SK-N-SH (cell line): ENCODE data around the gene SUPT20HL1. TPM values are rescaled to one million over a fixed set of nuclear protein-coding genes. Genes with fewer than 3 reads are reported as not detected.

ENCODE experiments used
- CTCF ChIA-PET: fragments of 300-600, 350-600 bp; formaldehyde crosslinking; extraction: SDS; loops from one replicate; lab custom pipeline; 2021; lab: Yijun Ruan, JAX
- POLR2A ChIA-PET: fragments of 350-600 bp; sonication (Branson Sonifier 250); formaldehyde crosslinking; extraction: SDS; loops from one replicate; lab custom pipeline; 2020; ENCODE audit warnings: antibody characterized with exemption, inconsistent platforms; lab: Yijun Ruan, JAX
- DNase-seq: peaks from one replicate; pipeline ENCODE4 v3.0.0; 2012
- H2AFZ ChIP-seq: fragments of 200-600 bp; sonication (generic); 2 replicates; pipeline ENCODE4 v1.8.1; 2016; ENCODE audit warnings: antibody characterized with exemption, mild to moderate bottlenecking, low read depth
- H3F3A ChIP-seq: fragments of 200-600 bp; sonication (generic); replicated peaks from 2 replicates; pipeline ENCODE3; 2016; ENCODE audit warnings: antibody characterized with exemption, mild to moderate bottlenecking; ENCODE audit not compliant: insufficient read depth
- H3K27ac ChIP-seq, 2 experiments: fragments of 200-500 bp in 1 of 2; fragments of 200-600 bp in 1 of 2; sonication (Bioruptor generic) in 1 of 2; sonication (generic), shearing (Covaris generic) in 1 of 2; 2 replicates each; pipeline versions ENCODE4 v1.5.1 to v1.6.1; 2014 to 2016; ENCODE audit warnings: low read depth in 2 of 2, inconsistent platforms in 1 of 2, low read length in 1 of 2, mild to moderate bottlenecking in 1 of 2, mixed read lengths in 1 of 2
- H3K27me3 ChIP-seq: fragments of 200-600 bp; sonication (generic), shearing (Covaris generic); 2 replicates; pipeline ENCODE4 v1.6.1; 2016; ENCODE audit warnings: mixed run types; ENCODE audit not compliant: insufficient read depth
- H3K36me3 ChIP-seq, 2 experiments: fragments of 200-500 bp in 1 of 2; fragments of 200-600 bp in 1 of 2; sonication (Bioruptor generic) in 1 of 2; sonication (generic) in 1 of 2; replicated peaks in 1 of 2; 2 replicates each; pipeline versions ENCODE3 to v1.5.1; 2014 to 2016; ENCODE audit warnings: low read length in 1 of 2, mild to moderate bottlenecking in 1 of 2; ENCODE audit not compliant: insufficient read depth in 2 of 2, control insufficient read depth in 1 of 2
- H3K4me1 ChIP-seq, 2 experiments: fragments of 200-500 bp in 1 of 2; fragments of 200-600 bp in 1 of 2; sonication (Bioruptor generic) in 1 of 2; sonication (generic), shearing (Covaris generic) in 1 of 2; 2 replicates each; pipeline versions ENCODE4 v1.5.1 to v1.6.1; 2014 to 2016; ENCODE audit warnings: low read depth in 1 of 2, low read length in 1 of 2, mixed run types in 1 of 2; ENCODE audit not compliant: insufficient read depth in 2 of 2, control insufficient read depth in 1 of 2
- H3K4me2 ChIP-seq: fragments of 200-600 bp; sonication (generic), shearing (Covaris generic); 2 replicates; pipeline ENCODE4 v1.6.1; 2017; ENCODE audit warnings: mixed run types
- H3K4me3 ChIP-seq, 2 experiments: fragments of 200-500 bp in 1 of 2; fragments of 200-600 bp in 1 of 2; sonication (Bioruptor generic) in 1 of 2; sonication (generic), shearing (Covaris generic) in 1 of 2; 2 replicates each; pipeline versions ENCODE4 v1.5.1 to v1.8.1; 2014 to 2016; ENCODE audit warnings: low read depth in 2 of 2, inconsistent platforms in 1 of 2, low read length in 1 of 2, mild to moderate bottlenecking in 1 of 2, mixed read lengths in 1 of 2, moderate library complexity in 1 of 2
- H3K79me2 ChIP-seq: fragments of 200-600 bp; sonication (generic); 2 replicates; pipeline ENCODE4 v1.8.1; 2017; ENCODE audit warnings: mild to moderate bottlenecking; ENCODE audit not compliant: insufficient read depth
- H3K9ac ChIP-seq: fragments of 200-600 bp; sonication (generic); 2 replicates; pipeline ENCODE4 v1.6.1; 2017; ENCODE audit warnings: mixed run types
- H3K9me2 ChIP-seq: fragments of 200-600 bp; sonication (generic); 2 replicates; pipeline ENCODE4 v1.6.1; 2017; ENCODE audit warnings: mixed run types
- H3K9me3 ChIP-seq: fragments of 200-600 bp; sonication (generic); 2 replicates; pipeline ENCODE4 v1.6.1; 2017; ENCODE audit warnings: mixed run types, mild to moderate bottlenecking, moderate library complexity
- H4K20me1 ChIP-seq: fragments of 200-600 bp; sonication (generic); 2 replicates; pipeline ENCODE4 v1.6.1; 2017; ENCODE audit warnings: mild to moderate bottlenecking, mixed run types; ENCODE audit not compliant: insufficient read depth
- CHD2 ChIP-seq: fragments of 150-350 bp; IDR thresholded peaks from 2 replicates; pipeline ENCODE4 v1.6.1; 2018; ENCODE audit warnings: low read length; ENCODE audit not compliant: partially characterized antibody
- CTCF ChIP-seq: fragments of 200-600 bp; sonication (generic); IDR thresholded peaks from 2 replicates; pipeline ENCODE4 v1.6.1; 2017; ENCODE audit warnings: antibody characterized with exemption, mild to moderate bottlenecking, moderate library complexity
- ELF1 ChIP-seq: IDR thresholded peaks from 2 replicates; pipeline ENCODE4 v1.4.0; 2012
- EP300 ChIP-seq, 2 experiments: IDR thresholded peaks; 2 replicates each; pipeline versions ENCODE4 v1.4.0 to v1.6.1; 2012; ENCODE audit warnings: borderline replicate concordance in 1 of 2, low read depth in 1 of 2, low read length in 1 of 2
- EZH2phosphoT487 ChIP-seq: fragments of 200-600 bp; sonication (generic); IDR thresholded peaks from 2 replicates; pipeline ENCODE4 v1.6.1; 2017; ENCODE audit warnings: low read depth, mixed run types, mild to moderate bottlenecking, antibody characterized with exemption, moderate library complexity, borderline replicate concordance
- FOSL2 ChIP-seq: IDR thresholded peaks from 2 replicates; pipeline ENCODE4 v1.4.0; 2012; ENCODE audit warnings: low read depth, mild to moderate bottlenecking, moderate library complexity, borderline replicate concordance
- GATA2 ChIP-seq: sonication (generic); formaldehyde crosslinking; IDR thresholded peaks from 2 replicates; pipeline ENCODE4 v1.5.0; 2020; ENCODE audit warnings: mild to moderate bottlenecking, missing genetic modification reagents
- IRF3 ChIP-seq: fragments of 150-350 bp; IDR thresholded peaks from 2 replicates; pipeline ENCODE4 v1.6.1; 2016; ENCODE audit warnings: mild to moderate bottlenecking, low read depth, low read length
- NFIC ChIP-seq: IDR thresholded peaks from 2 replicates; pipeline ENCODE4 v1.4.0; 2012; ENCODE audit warnings: borderline replicate concordance
- SIN3A ChIP-seq: IDR thresholded peaks from 2 replicates; pipeline ENCODE4 v1.6.1; 2012; ENCODE audit warnings: low read depth, mild to moderate bottlenecking, low read length, moderate library complexity, borderline replicate concordance
- SMC3 ChIP-seq: IDR thresholded peaks from 2 replicates; pipeline ENCODE4 v1.6.1; 2012; ENCODE audit warnings: low read depth, low read length, improper control_type of control experiment
- TAF1 ChIP-seq: IDR thresholded peaks from 2 replicates; pipeline ENCODE4 v1.6.1; 2012; ENCODE audit warnings: low read depth, mild to moderate bottlenecking, low read length, moderate library complexity, borderline replicate concordance
- TCF12 ChIP-seq: IDR thresholded peaks from 2 replicates; pipeline ENCODE4 v1.4.0; 2012
- TEAD4 ChIP-seq: IDR thresholded peaks from 2 replicates; pipeline ENCODE4 v1.4.0; 2012; ENCODE audit warnings: mild to moderate bottlenecking, borderline replicate concordance; ENCODE audit not compliant: insufficient read depth
- YY1 ChIP-seq: IDR thresholded peaks from 2 replicates; pipeline ENCODE4 v1.4.0; 2012; ENCODE audit warnings: low read depth, mild to moderate bottlenecking
- WGBS: methylation state at CpG from one replicate; pipeline ENCODE4 v1.1.6; 2017; ENCODE audit warnings: low lambda C conversion rate; 5-methylcytosine and 5-hydroxymethylcytosine counted together
- polyA plus RNA-seq, 3 experiments: library from polyadenylated mRNA; depleted of rRNA; stranded (reverse); fragments of >200 nt; gene quantifications; 2 replicates each; pipeline ENCODE4 v1.2.3, GENCODE V29; 2012
- TF ChIP-seq, protein P1 (sequence below): fragments of 150-350 bp; IDR thresholded peaks from 2 replicates; pipeline ENCODE4 v1.6.1; 2017; ENCODE audit warnings: antibody characterized with exemption, low read length, low read depth, borderline replicate concordance
- TF ChIP-seq, protein P2 (sequence below): IDR thresholded peaks from 2 replicates; pipeline ENCODE4 v1.4.0; 2012; ENCODE audit warnings: low read depth, borderline replicate concordance
- TF ChIP-seq, protein P3 (sequence below): IDR thresholded peaks from 2 replicates; pipeline ENCODE4 v1.4.0; 2012; ENCODE audit warnings: low read depth, borderline replicate concordance
- TF ChIP-seq, protein P4 (sequence below): IDR thresholded peaks from 2 replicates; pipeline ENCODE4; 2012

SUPT20HL1 gene
- polyA plus RNA-seq, 1 of the 3 experiments (the other 2 are of a cell fraction) = not detected

- no peaks in the 10 kb centered on the region for H3K4me1 ChIP-seq
- no peaks in the 10 kb centered on the region for H3K9me3 ChIP-seq
- peak overlapping the region in 1 of 2 experiments; percentile 44; a peak in 2 of 4 replicates for H3K27ac ChIP-seq
- no peaks in the 10 kb centered on the region for H3K9me2 ChIP-seq
- H3K4me3 ChIP-seq = no peak overlapping the region
- ChIA-PET CTCF (no interaction called here), POLR2A (no interaction called here)
- H3F3A ChIP-seq = no peaks in the 10 kb centered on the region
- no peak overlapping the region for H3K9ac ChIP-seq
- TF ChIP-seq EP300 (IDR thresholded peaks at IDR 0.05; ENCODE audit: borderline replicate concordance in 1 of 2, low read depth in 1 of 2, low read length in 1 of 2) = no peak
- no peak for TF ChIP-seq TEAD4
- TF ChIP-seq TAF1 = no peak
- TF ChIP-seq, protein P1, sequence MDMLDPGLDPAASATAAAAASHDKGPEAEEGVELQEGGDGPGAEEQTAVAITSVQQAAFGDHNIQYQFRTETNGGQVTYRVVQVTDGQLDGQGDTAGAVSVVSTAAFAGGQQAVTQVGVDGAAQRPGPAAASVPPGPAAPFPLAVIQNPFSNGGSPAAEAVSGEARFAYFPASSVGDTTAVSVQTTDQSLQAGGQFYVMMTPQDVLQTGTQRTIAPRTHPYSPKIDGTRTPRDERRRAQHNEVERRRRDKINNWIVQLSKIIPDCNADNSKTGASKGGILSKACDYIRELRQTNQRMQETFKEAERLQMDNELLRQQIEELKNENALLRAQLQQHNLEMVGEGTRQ = no peak
- no peak for TF ChIP-seq IRF3
- TF ChIP-seq SMC3 = no peak
- TF ChIP-seq, protein P2, sequence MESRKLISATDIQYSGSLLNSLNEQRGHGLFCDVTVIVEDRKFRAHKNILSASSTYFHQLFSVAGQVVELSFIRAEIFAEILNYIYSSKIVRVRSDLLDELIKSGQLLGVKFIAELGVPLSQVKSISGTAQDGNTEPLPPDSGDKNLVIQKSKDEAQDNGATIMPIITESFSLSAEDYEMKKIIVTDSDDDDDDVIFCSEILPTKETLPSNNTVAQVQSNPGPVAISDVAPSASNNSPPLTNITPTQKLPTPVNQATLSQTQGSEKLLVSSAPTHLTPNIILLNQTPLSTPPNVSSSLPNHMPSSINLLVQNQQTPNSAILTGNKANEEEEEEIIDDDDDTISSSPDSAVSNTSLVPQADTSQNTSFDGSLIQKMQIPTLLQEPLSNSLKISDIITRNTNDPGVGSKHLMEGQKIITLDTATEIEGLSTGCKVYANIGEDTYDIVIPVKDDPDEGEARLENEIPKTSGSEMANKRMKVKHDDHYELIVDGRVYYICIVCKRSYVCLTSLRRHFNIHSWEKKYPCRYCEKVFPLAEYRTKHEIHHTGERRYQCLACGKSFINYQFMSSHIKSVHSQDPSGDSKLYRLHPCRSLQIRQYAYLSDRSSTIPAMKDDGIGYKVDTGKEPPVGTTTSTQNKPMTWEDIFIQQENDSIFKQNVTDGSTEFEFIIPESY = no peak
- TF ChIP-seq, protein P3, sequence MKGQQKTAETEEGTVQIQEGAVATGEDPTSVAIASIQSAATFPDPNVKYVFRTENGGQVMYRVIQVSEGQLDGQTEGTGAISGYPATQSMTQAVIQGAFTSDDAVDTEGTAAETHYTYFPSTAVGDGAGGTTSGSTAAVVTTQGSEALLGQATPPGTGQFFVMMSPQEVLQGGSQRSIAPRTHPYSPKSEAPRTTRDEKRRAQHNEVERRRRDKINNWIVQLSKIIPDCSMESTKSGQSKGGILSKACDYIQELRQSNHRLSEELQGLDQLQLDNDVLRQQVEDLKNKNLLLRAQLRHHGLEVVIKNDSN = no peak
- TF ChIP-seq, protein P4, sequence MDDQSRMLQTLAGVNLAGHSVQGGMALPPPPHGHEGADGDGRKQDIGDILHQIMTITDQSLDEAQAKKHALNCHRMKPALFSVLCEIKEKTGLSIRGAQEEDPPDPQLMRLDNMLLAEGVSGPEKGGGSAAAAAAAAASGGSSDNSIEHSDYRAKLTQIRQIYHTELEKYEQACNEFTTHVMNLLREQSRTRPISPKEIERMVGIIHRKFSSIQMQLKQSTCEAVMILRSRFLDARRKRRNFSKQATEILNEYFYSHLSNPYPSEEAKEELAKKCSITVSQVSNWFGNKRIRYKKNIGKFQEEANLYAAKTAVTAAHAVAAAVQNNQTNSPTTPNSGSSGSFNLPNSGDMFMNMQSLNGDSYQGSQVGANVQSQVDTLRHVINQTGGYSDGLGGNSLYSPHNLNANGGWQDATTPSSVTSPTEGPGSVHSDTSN = no peak
- TF ChIP-seq CHD2 = no peak
- TF ChIP-seq TCF12 = no peak
- TF ChIP-seq ELF1 = no peak
- no peak for TF ChIP-seq NFIC
- no peak for TF ChIP-seq CTCF
- TF ChIP-seq SIN3A = no peak
- no peak for TF ChIP-seq EZH2phosphoT487
- TF ChIP-seq GATA2 (CRISPR knock-in tag) = no peak
- TF ChIP-seq YY1 = no peak
- TF ChIP-seq FOSL2 = no peak
- H3K36me3 ChIP-seq = no peaks in the 10 kb centered on the region
- WGBS = 40% methylated on average over 8 of the region's 8 CpGs
- no peaks in the 10 kb centered on the region for H4K20me1 ChIP-seq
- no peaks in the 10 kb centered on the region for H3K27me3 ChIP-seq
- DNase-seq = no peak
- H3K79me2 ChIP-seq = no peaks in the 10 kb centered on the region
- no peak overlapping the region for H2AFZ ChIP-seq
- no peak overlapping the region for H3K4me2 ChIP-seq
These were observed 5.3 kb upstream of the SUPT20HL1 start for GRCh38 chrX:24355095-24355494.
